CD14-positive monocyte (primary cell): Measurements from ENCODE around the gene PLXNA2. TPM values are rescaled to one million over a fixed set of nuclear protein-coding genes. Genes with fewer than 3 reads are reported as not detected.

Experiments
- DNase-seq, 3 donors: peaks; one replicate each; pipeline ENCODE4 v3.0.0-alpha.2; 2011 to 2022
- H2AFZ ChIP-seq: 2 replicates; pipeline ENCODE4 v1.6.0; 2012; ENCODE audit warnings: mild to moderate bottlenecking, low read depth, low read length, inconsistent platforms; ENCODE audit not compliant: insufficient read depth, poor library complexity, severe bottlenecking
- H3K27ac ChIP-seq, 2 donors: 1 replicate in 1 of 2; 2 replicates in 1 of 2; pipeline ENCODE4 v1.5.1; 2012 to 2013; ENCODE audit warnings: low read length in 2 of 2, control low read depth in 1 of 2, inconsistent platforms in 1 of 2, low read depth in 1 of 2, mild to moderate bottlenecking in 1 of 2
- H3K27me3 ChIP-seq, 2 donors: one replicate each; pipeline versions ENCODE4 v1.6.0 to v1.6.1; 2011 to 2013; ENCODE audit warnings: low read length in 2 of 2; ENCODE audit not compliant: control insufficient read depth in 2 of 2, insufficient read depth in 2 of 2
- H3K36me3 ChIP-seq, 2 donors: replicated peaks in 1 of 2; 1 replicate in 1 of 2; 2 replicates in 1 of 2; pipeline versions ENCODE4 v1.5.1 to v1.6.1; 2012 to 2013; ENCODE audit warnings: low read length in 2 of 2, control low read depth in 1 of 2, inconsistent platforms in 1 of 2, mild to moderate bottlenecking in 1 of 2; ENCODE audit not compliant: insufficient read depth in 2 of 2, control insufficient read depth in 1 of 2
- H3K4me1 ChIP-seq, 2 donors: 1 replicate in 1 of 2; 2 replicates in 1 of 2; pipeline versions ENCODE4 v1.5.1 to v1.6.1; 2012 to 2013; ENCODE audit warnings: low read length in 2 of 2, control low read depth in 1 of 2, inconsistent platforms in 1 of 2, mild to moderate bottlenecking in 1 of 2, moderate library complexity in 1 of 2; ENCODE audit not compliant: insufficient read depth in 2 of 2, control insufficient read depth in 1 of 2
- H3K4me2 ChIP-seq: replicated peaks from 2 replicates; pipeline ENCODE3; 2012; ENCODE audit warnings: low read length, moderate library complexity, mild to moderate bottlenecking; ENCODE audit not compliant: poor library complexity, severe bottlenecking; ENCODE audit errors: extremely low read depth
- H3K4me3 ChIP-seq, 3 experiments: fragments of 200-600 bp in 1 of 3; sonication (generic) in 1 of 3; replicated peaks in 1 of 3; 1 replicate in 2 of 3; 2 replicates in 1 of 3; pipeline ENCODE4 v1.5.1; 2011 to 2013; ENCODE audit warnings: low read length in 3 of 3, mild to moderate bottlenecking in 3 of 3, control low read depth in 2 of 3, low read depth in 2 of 3, inconsistent platforms in 1 of 3, moderate library complexity in 1 of 3
- H3K79me2 ChIP-seq: 2 replicates; pipeline ENCODE4 v1.6.0; 2012; ENCODE audit warnings: mild to moderate bottlenecking, control low read depth, inconsistent platforms, low read length, moderate library complexity; ENCODE audit not compliant: insufficient read depth
- H3K9ac ChIP-seq: 2 replicates; pipeline ENCODE4 v1.6.0; 2017; ENCODE audit warnings: low read length, mild to moderate bottlenecking; ENCODE audit not compliant: insufficient read depth, poor library complexity, severe bottlenecking
- H3K9me3 ChIP-seq, 2 donors: replicated peaks in 1 of 2; 1 replicate in 1 of 2; 2 replicates in 1 of 2; pipeline versions ENCODE4 v1.5.1 to v1.6.1; 2012 to 2013; ENCODE audit warnings: low read length in 2 of 2, control low read depth in 1 of 2; ENCODE audit not compliant: control insufficient read depth in 1 of 2, insufficient read depth in 1 of 2
- H4K20me1 ChIP-seq: 2 replicates; pipeline ENCODE4 v1.6.0; 2012; ENCODE audit warnings: mild to moderate bottlenecking, low read length, control low read depth, moderate library complexity; ENCODE audit not compliant: insufficient read depth
- H3K27ac Mint-ChIP-seq, 7 donors: one replicate each; pipeline ENCODE4 v1.8.0; 2020; ENCODE audit warnings: mild to moderate bottlenecking in 7 of 7, mixed read lengths in 7 of 7, moderate library complexity in 6 of 7, inconsistent platforms in 2 of 7
- H3K27me3 Mint-ChIP-seq, 3 donors: one replicate each; pipeline ENCODE4 v1.8.0; 2021 to 2022; ENCODE audit warnings: low read depth in 3 of 3, mild to moderate bottlenecking in 3 of 3, mixed read lengths in 3 of 3, moderate library complexity in 3 of 3, inconsistent platforms in 1 of 3
- H3K36me3 Mint-ChIP-seq, 2 donors: one replicate each; pipeline ENCODE4 v1.8.0; 2020; ENCODE audit warnings: mixed read lengths in 2 of 2, inconsistent platforms in 1 of 2, mild to moderate bottlenecking in 1 of 2
- H3K4me1 Mint-ChIP-seq: one replicate; pipeline ENCODE4 v1.8.0; 2020; ENCODE audit warnings: mild to moderate bottlenecking, mixed read lengths
- H3K4me3 Mint-ChIP-seq, 2 donors: one replicate each; pipeline ENCODE4 v1.8.0; 2020; ENCODE audit warnings: mild to moderate bottlenecking in 2 of 2, mixed read lengths in 2 of 2, moderate library complexity in 1 of 2
- H3K9me3 Mint-ChIP-seq, 7 donors: one replicate each; pipeline ENCODE4 v1.8.0; 2020 to 2022; ENCODE audit warnings: mixed read lengths in 7 of 7, mild to moderate bottlenecking in 6 of 7, moderate library complexity in 6 of 7, inconsistent platforms in 2 of 7
- WGBS: methylation state at CpG from one replicate; pipeline ENCODE4 v1.1.5; 2013; ENCODE audit warnings: missing lambda C conversion rate; ENCODE audit not compliant: insufficient coverage; 5-methylcytosine and 5-hydroxymethylcytosine counted together
- intact Hi-C, 2 donors: fragments of 100-400 bp; cut with micrococcal nuclease; formaldehyde crosslinking; loops; one replicate each; pipeline versions ENCODE4 v1.15.0 to v1.15.1; 2023
- polyA plus RNA-seq, 3 donors: library from polyadenylated mRNA; depleted of rRNA in 1 of 3; unstranded in 2 of 3; stranded (reverse) in 1 of 3; fragments of 300-500 nt in 2 of 3; fragments of >200 nt in 1 of 3; fragmentation: Illumina TruSeq in 2 of 3; gene quantifications; 1 replicate in 2 of 3; 2 replicates in 1 of 3; pipeline ENCODE4 v1.2.3, GENCODE V29; 2012 to 2021
- TF ChIP-seq, protein P1 (sequence below): fragments of 200-600 bp; IDR thresholded peaks from one replicate; pipeline ENCODE4 v1.8.0; 2022; ENCODE audit warnings: antibody characterized with exemption, mild to moderate bottlenecking

The PLXNA2 gene
- polyA plus RNA-seq, 3 donors: 0.75 to 2.1 (median 1.1) TPM

DNA sequence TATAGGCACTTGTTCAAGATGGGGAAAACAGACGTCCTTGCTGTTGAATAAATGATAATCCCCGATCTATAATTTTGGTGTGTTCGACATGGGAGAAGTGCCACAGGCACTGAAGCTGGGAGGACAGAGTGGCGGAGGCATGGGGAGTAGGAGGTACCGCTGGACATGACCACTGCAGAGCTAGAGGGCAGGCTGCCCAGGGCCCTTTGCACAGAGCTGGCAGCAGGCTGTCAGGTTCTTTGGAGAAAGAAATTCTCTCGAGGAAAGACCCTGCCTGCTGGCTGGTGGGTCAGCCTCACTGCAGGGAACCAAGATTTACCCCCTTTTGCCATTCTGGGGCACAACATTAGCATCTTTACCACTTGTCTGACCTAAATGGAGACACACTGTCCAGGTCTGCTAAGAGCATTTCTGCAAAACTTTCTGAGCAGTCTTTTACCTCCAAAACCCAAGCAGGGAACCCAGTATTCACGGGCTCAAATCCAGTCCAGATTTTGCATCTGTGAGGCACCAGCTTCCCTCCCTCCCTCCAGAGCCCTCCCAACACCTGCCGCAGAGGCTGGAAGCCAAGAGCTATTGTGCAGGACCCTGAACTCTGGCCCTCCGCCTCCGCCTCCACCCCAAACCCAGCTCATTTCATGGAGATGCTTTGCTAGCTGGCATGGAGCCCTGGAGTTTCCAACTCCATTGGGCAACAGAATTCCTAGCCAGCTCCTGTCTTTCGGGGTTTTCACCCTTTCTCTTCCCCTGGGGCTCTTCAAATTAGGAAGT, 142.3 kb downstream of the PLXNA2 start:
- Histone ChIP-seq H3K4me3 (no peak overlapping the region), H3K27me3 (no peaks in the 10 kb centered on the region), H3K27ac (no peak overlapping the region), H2AFZ (no peak overlapping the region), H3K4me1 (no peaks in the 10 kb centered on the region), H3K9ac (no peak overlapping the region), H4K20me1 (no peaks in the 10 kb centered on the region), H3K4me2 (no peak overlapping the region), H3K36me3 (no peaks in the 10 kb centered on the region), H3K79me2 (no peaks in the 10 kb centered on the region), H3K9me3 (no peaks in the 10 kb centered on the region)
- Mint-ChIP-seq H3K27ac (no peak overlapping the region), H3K27me3 (peaks cover 1 to 3% (median 1%) of the 10 kb centered on the region in 3 donors), H3K4me3 (no peak overlapping the region), H3K9me3 (no peaks in the 10 kb centered on the region), H3K4me1 (no peaks in the 10 kb centered on the region), H3K36me3 (no peaks in the 10 kb centered on the region)
- DNase-seq: no peak
- TF ChIP-seq, protein P1, sequence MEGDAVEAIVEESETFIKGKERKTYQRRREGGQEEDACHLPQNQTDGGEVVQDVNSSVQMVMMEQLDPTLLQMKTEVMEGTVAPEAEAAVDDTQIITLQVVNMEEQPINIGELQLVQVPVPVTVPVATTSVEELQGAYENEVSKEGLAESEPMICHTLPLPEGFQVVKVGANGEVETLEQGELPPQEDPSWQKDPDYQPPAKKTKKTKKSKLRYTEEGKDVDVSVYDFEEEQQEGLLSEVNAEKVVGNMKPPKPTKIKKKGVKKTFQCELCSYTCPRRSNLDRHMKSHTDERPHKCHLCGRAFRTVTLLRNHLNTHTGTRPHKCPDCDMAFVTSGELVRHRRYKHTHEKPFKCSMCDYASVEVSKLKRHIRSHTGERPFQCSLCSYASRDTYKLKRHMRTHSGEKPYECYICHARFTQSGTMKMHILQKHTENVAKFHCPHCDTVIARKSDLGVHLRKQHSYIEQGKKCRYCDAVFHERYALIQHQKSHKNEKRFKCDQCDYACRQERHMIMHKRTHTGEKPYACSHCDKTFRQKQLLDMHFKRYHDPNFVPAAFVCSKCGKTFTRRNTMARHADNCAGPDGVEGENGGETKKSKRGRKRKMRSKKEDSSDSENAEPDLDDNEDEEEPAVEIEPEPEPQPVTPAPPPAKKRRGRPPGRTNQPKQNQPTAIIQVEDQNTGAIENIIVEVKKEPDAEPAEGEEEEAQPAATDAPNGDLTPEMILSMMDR: no peak
- WGBS: 92% methylated on average over 9 of the region's 11 CpGs
- intact Hi-C loops: no loop called here

DNA sequence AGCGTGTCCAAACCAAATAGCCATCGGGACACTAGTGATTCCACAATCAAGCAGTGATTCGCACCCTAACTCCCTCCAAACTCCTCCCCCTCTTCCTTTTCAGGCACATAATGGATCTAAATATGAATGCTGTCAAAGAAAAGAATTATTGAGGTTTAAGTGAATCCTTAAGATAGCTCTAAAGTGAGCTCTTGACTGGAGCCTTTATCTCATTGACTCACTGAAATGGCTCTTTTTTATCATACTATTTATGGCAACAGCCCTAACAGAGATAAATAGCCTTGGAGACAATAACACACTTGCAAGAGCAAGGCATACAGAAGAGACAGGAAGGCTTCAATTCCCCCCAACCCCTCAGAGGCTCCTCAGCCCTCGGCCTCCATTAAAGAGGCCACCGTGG, 143.3 kb downstream of the PLXNA2 start:
- H2AFZ ChIP-seq: no peak overlapping the region
- H3K4me3 Mint-ChIP-seq: no peak overlapping the region
- DNase-seq: no peak
- TF ChIP-seq, protein P1: no peak
- no peaks in the 10 kb centered on the region for H3K36me3 ChIP-seq
- H3K4me1 ChIP-seq: no peaks in the 10 kb centered on the region
- no CpG with 5 or more reads among the region's 5 CpGs for WGBS
- no peak overlapping the region for H3K4me2 ChIP-seq
- H3K79me2 ChIP-seq: no peaks in the 10 kb centered on the region
- H4K20me1 ChIP-seq: no peaks in the 10 kb centered on the region
- no peak overlapping the region for H3K4me3 ChIP-seq
- no peaks in the 10 kb centered on the region for H3K9me3 Mint-ChIP-seq
- no peaks in the 10 kb centered on the region for H3K4me1 Mint-ChIP-seq
- H3K27me3 ChIP-seq: no peaks in the 10 kb centered on the region
- H3K27ac ChIP-seq: no peak overlapping the region
- H3K36me3 Mint-ChIP-seq: no peaks in the 10 kb centered on the region
- intact Hi-C loops: no loop called here
- H3K9me3 ChIP-seq: no peaks in the 10 kb centered on the region
- H3K27me3 Mint-ChIP-seq: peaks cover 1 to 3% (median 1%) of the 10 kb centered on the region in 3 donors
- no peak overlapping the region for H3K9ac ChIP-seq
- no peak overlapping the region for H3K27ac Mint-ChIP-seq
